K562 treated with DMSO at 1 percent for 24 hours (cell line): ENCODE measurements around the gene SLC6A4. TPM values are rescaled to one million over a fixed set of nuclear protein-coding genes. Genes with fewer than 3 reads are reported as not detected.

ENCODE experiments used
- total RNA-seq: library from RNA; unstranded; fragments of 300-600 nt; gene quantifications from 2 replicates; pipeline ENCODE4 v1.2.3, GENCODE V29; 2022; ENCODE audit warnings: low read depth; ENCODE audit not compliant: insufficient read depth

Gene SLC6A4
- total RNA-seq = 0.46 TPM in 1 of 2 replicates, not detected in the other

GRCh38 chr17:30235386-30236296 is at the start of gene SLC6A4:
SLC6A4 (minus strand) TSS chr17:30235697; CDS start chr17:30221958, 13,739 bp downstream.

Other genes starting within 250 kb of the SLC6A4 start
- gene NSRP1, start 118.9 kb downstream of the SLC6A4 start, total RNA-seq = 16.4 and 24.2 TPM in 2 replicates
- 58.4 and 61.0 TPM in 2 replicates for gene BLMH, start 56.2 kb upstream of the SLC6A4 start, total RNA-seq
- gene TMIGD1, start 98.4 kb upstream of the SLC6A4 start, total RNA-seq = not detected in 2 replicates
- 26.7 and 38.1 TPM in 2 replicates for gene CPD, start 143.2 kb upstream of the SLC6A4 start, total RNA-seq
- 15.8 and 16.5 TPM in 2 replicates for gene GOSR1, start 241.7 kb upstream of the SLC6A4 start, total RNA-seq